ENCODE results near the gene ACTR2.

DNA sequence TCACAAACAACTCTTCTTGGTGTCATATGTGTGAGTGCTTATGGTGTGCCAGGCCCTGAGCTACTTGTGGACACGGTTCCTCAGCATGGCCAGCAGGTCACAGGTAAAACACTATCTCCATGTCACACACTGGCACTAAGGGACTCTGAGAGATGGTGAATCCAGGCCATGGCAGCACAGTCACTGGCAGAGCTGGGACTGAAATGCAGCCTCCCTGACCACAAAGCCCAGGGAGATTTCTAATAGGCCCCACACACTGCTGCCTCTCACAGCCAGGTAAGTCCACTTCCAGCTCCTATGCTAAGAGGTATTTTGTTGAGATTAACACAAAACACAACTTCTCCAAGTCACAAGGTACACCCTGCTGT is 92.0 kb downstream of the ACTR2 start:
- no peak for TF ChIP-seq MTA1 (IDR thresholded peaks at IDR 0.05; ENCODE audit: borderline replicate concordance)
- TF ChIP-seq, protein P1, sequence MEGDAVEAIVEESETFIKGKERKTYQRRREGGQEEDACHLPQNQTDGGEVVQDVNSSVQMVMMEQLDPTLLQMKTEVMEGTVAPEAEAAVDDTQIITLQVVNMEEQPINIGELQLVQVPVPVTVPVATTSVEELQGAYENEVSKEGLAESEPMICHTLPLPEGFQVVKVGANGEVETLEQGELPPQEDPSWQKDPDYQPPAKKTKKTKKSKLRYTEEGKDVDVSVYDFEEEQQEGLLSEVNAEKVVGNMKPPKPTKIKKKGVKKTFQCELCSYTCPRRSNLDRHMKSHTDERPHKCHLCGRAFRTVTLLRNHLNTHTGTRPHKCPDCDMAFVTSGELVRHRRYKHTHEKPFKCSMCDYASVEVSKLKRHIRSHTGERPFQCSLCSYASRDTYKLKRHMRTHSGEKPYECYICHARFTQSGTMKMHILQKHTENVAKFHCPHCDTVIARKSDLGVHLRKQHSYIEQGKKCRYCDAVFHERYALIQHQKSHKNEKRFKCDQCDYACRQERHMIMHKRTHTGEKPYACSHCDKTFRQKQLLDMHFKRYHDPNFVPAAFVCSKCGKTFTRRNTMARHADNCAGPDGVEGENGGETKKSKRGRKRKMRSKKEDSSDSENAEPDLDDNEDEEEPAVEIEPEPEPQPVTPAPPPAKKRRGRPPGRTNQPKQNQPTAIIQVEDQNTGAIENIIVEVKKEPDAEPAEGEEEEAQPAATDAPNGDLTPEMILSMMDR (IDR thresholded peaks at IDR 0.05 in 2 of 3, conservative IDR thresholded peaks at IDR 0.05 in 1 of 3; ENCODE audit: insufficient read depth in 2 of 3, low read depth in 1 of 3, low read length in 3 of 3), result no peak

Measured in K562 (cell line).